Lower leg skin (tissue), 4 donors: ENCODE measurements around the gene GANC. TPM values are rescaled to one million over a fixed set of nuclear protein-coding genes. Genes with fewer than 3 reads are reported as not detected.
"Not testable (repeated sequence)": the region's sequence is repeated elsewhere in the genome, so short reads cannot be mapped to it uniquely, and the experiment has no call there.

ENCODE experiments used
- DNase-seq, 2 donors: peaks; one replicate each; pipeline ENCODE4 v3.0.0-alpha.2; 2019; ENCODE audit warnings: low spot score in 2 of 2
- H3K4me3 ChIP-seq: fragments of 200-600 bp; sonication (generic); 2 replicates; pipeline ENCODE4 v1.5.1; 2017; ENCODE audit warnings: mild to moderate bottlenecking, low read depth; ENCODE audit not compliant: poor library complexity, severe bottlenecking
- CTCF ChIP-seq, 3 donors: fragments of 450-650 bp; IDR thresholded peaks; one replicate each; pipeline ENCODE4 v1.5.1; 2016; ENCODE audit warnings: antibody characterized with exemption in 3 of 3, mild to moderate bottlenecking in 3 of 3, moderate library complexity in 2 of 3
- POLR2A ChIP-seq, 2 donors: fragments of 450-650 bp; IDR thresholded peaks; one replicate each; pipeline ENCODE4 v1.6.1; 2016 to 2017; ENCODE audit warnings: antibody characterized with exemption in 2 of 2, mild to moderate bottlenecking in 1 of 2, moderate library complexity in 1 of 2
- WGBS, 2 donors: methylation state at CpG; one replicate each; pipeline ENCODE4 v1.1.5; 2018; 5-methylcytosine and 5-hydroxymethylcytosine counted together
- intact Hi-C: fragments of 100-400 bp; cut with DNase I; formaldehyde crosslinking; loops from one replicate; pipeline ENCODE4 v1.15.0; 2023; ENCODE audit warnings: low total_unique reads
- total RNA-seq, 4 donors: library from RNA; depleted of rRNA; stranded (reverse); fragments of >200 nt; gene quantifications; one replicate each; pipeline ENCODE4 v1.1.0, GENCODE V29; 2016

The GANC gene
- total RNA-seq, 4 donors from 2014 or later, result 10.5 to 26.4 (median 22.0) TPM

DNA sequence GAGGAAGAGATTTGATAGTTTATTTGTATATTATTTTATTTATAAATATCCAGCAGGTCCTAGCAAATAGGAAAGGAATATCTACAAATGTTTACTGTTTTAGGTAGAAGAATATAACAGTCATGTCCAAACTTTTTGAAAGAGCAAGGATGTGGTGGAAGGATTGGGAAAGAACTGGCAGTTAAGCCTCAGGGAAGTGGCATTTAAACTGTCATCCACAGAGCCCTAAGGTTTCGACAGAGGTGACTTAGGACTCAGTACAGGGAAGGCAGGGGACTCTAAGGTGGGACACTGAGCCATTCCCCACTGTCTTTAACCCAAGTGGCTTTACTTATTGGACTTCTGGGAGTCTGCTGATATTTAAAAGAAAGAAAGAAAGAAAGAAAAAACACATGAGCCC is 12.0 kb downstream of the GANC start:
- TF ChIP-seq CTCF (IDR thresholded peaks at IDR 0.05) (no peak), POLR2A (IDR thresholded peaks at IDR 0.05) (no peak)
- intact Hi-C loops, result no loop called here
- DNase-seq, result no peak
- H3K4me3 ChIP-seq, result no peak overlapping the region
- 93 to 94% methylated on average over 1 of the region's 1 CpG for WGBS, 2 donors

GRCh38 chr15:42286445-42287029 is 13.5 kb downstream of the GANC start:
- TF ChIP-seq POLR2A (IDR thresholded peaks at IDR 0.05), result no peak
- no peak for TF ChIP-seq CTCF (IDR thresholded peaks at IDR 0.05)
- DNase-seq, result no peak
- H3K4me3 ChIP-seq, result no peak overlapping the region
- 93 to 94% methylated on average over 4 of the region's 4 CpGs for WGBS, 2 donors
- intact Hi-C loops, result no loop called here

- TF ChIP-seq CTCF (IDR thresholded peaks at IDR 0.05) (no peak), POLR2A (IDR thresholded peaks at IDR 0.05) (no peak)
- intact Hi-C loops, result no loop called here
- 97% methylated on average over 4 of the region's 4 CpGs for WGBS, 2 donors
Observed at GRCh38 chr15:42287931-42288330, 14.9 kb downstream of the GANC start.

GRCh38 chr15:42289166-42289565 is 16.2 kb downstream of the GANC start:
- WGBS, 2 donors, result 97 to 100% methylated on average over 1 of the region's 1 CpG
- no peak overlapping the region for H3K4me3 ChIP-seq
- intact Hi-C loops, result no loop called here
- DNase-seq, result no peak
- TF ChIP-seq CTCF (IDR thresholded peaks at IDR 0.05) (no peak), POLR2A (IDR thresholded peaks at IDR 0.05) (no peak)

More at GRCh38 chr15:42287931-42288330, 14.9 kb downstream of the GANC start:
- no peak for DNase-seq
- no peak overlapping the region for H3K4me3 ChIP-seq

GRCh38 chr15:42301004-42301403 is 28.0 kb downstream of the GANC start:
- H3K4me3 ChIP-seq, intact Hi-C loops, DNase-seq: not testable (repeated sequence)
- 72 to 91% methylated on average over 4 of the region's 4 CpGs for WGBS, 2 donors

DNA sequence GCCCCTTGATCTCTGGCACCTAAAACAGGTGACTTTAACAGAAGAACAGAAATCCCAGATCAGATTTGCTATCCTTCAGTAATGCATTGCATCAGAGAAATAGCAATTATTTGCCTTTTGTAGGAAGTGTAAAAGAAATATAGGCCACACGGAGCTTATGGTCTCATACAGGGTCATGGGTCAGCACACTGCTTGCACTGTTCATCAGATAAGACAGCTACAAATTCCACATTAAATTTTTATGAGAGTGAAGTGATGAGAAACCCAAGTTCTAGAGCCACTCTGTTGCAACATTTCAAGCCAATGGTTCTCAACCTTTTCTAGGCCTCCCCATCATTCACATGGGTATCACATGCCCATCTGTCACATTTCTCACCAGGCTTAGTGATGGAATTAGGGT is 33.7 kb downstream of the GANC start:
- DNase-seq, result no peak
- intact Hi-C loops, result loop anchor here (5.0 kb wide), 1 partner anchor 986 kb away; no protein-coding TSS in a partner anchor
- WGBS, 2 donors, result 78 to 82% methylated on average over 1 of the region's 1 CpG
- H3K4me3 ChIP-seq, result no peak overlapping the region
- no peak for TF ChIP-seq CTCF (IDR thresholded peaks at IDR 0.05)
